Loucy (cell line): Measurements from ENCODE around the gene POC1A.

Experiments
- H2AFZ ChIP-seq: fragments of 200-600 bp; sonication (generic); 2 replicates; pipeline ENCODE4 v1.6.0; 2016; ENCODE audit warnings: antibody characterized with exemption, mild to moderate bottlenecking, low read length, moderate library complexity
- H3F3A ChIP-seq: fragments of 200-600 bp; 2 replicates; pipeline ENCODE4 v1.6.0; 2016; ENCODE audit warnings: antibody characterized with exemption, low read depth, mild to moderate bottlenecking
- H3K27me3 ChIP-seq: fragments of 200-600 bp; sonication (generic); 2 replicates; pipeline ENCODE4 v1.6.1; 2014; ENCODE audit warnings: low read length, mild to moderate bottlenecking; ENCODE audit not compliant: insufficient read depth, poor library complexity, severe bottlenecking
- H3K36me3 ChIP-seq: fragments of 200-600 bp; sonication (generic); 2 replicates; pipeline ENCODE4 v1.6.1; 2016; ENCODE audit warnings: low read length; ENCODE audit not compliant: insufficient read depth
- H3K4me1 ChIP-seq: fragments of 200-600 bp; sonication (generic); 2 replicates; pipeline ENCODE4 v1.5.1; 2014; ENCODE audit warnings: low read length, mild to moderate bottlenecking; ENCODE audit not compliant: insufficient read depth, poor library complexity, severe bottlenecking
- H3K4me2 ChIP-seq: fragments of 200-600 bp; sonication (generic); 2 replicates; pipeline ENCODE4 v1.6.0; 2014; ENCODE audit warnings: antibody characterized with exemption, low read length, low read depth, mild to moderate bottlenecking; ENCODE audit not compliant: poor library complexity, severe bottlenecking
- H3K4me3 ChIP-seq: fragments of 200-600 bp; sonication (generic); 2 replicates; pipeline ENCODE4 v1.5.1; 2014; ENCODE audit warnings: low read length, mild to moderate bottlenecking, mixed read lengths; ENCODE audit not compliant: poor library complexity, severe bottlenecking
- H3K79me2 ChIP-seq: fragments of 200-600 bp; sonication (generic); 2 replicates; pipeline ENCODE4 v1.6.1; 2014; ENCODE audit warnings: low read length; ENCODE audit not compliant: insufficient read depth
- H3K9ac ChIP-seq: fragments of 200-600 bp; sonication (generic); 2 replicates; pipeline ENCODE4 v1.6.0; 2014; ENCODE audit warnings: mild to moderate bottlenecking, low read depth, low read length, moderate library complexity; ENCODE audit not compliant: poor library complexity, severe bottlenecking
- H3K9me2 ChIP-seq: fragments of 200-600 bp; sonication (generic); replicated peaks from 2 replicates; pipeline ENCODE4 v1.6.1; 2016; ENCODE audit warnings: low read depth, low read length, mixed read lengths
- H3K9me3 ChIP-seq: fragments of 200-600 bp; sonication (generic); 2 replicates; pipeline ENCODE4 v1.6.1; 2014; ENCODE audit warnings: mild to moderate bottlenecking, antibody characterized with exemption, low read length, low read depth; ENCODE audit not compliant: insufficient read depth
- H4K20me1 ChIP-seq: fragments of 200-600 bp; sonication (generic); 2 replicates; pipeline ENCODE4 v1.6.0; 2014; ENCODE audit warnings: antibody characterized with exemption, low read length, mild to moderate bottlenecking; ENCODE audit not compliant: insufficient read depth, poor library complexity, severe bottlenecking
- CTCF ChIP-seq: fragments of 200-600 bp; sonication (generic); conservative IDR thresholded peaks from 2 replicates; pipeline ENCODE4 v1.5.1; 2014; ENCODE audit warnings: mild to moderate bottlenecking, antibody characterized with exemption, low read length
- EZH2phosphoT487 ChIP-seq: fragments of 200-600 bp; IDR thresholded peaks from 2 replicates; pipeline ENCODE4 v1.6.1; 2018; ENCODE audit warnings: antibody characterized with exemption, mild to moderate bottlenecking, moderate library complexity, borderline replicate concordance

The POC1A gene

GRCh38 chr3:52122491-52122890, 31.7 kb downstream of the POC1A start:
- Histone ChIP-seq H3K9me3 (no peaks in the 10 kb centered on the region), H3K9ac (no peak overlapping the region), H3K79me2 (no peaks in the 10 kb centered on the region), H3K27me3 (no peaks in the 10 kb centered on the region), H3K9me2 (no peaks in the 10 kb centered on the region), H3K4me3 (no peak overlapping the region), H3K36me3 (peaks cover 83% of the 10 kb centered on the region; the same call in 1 of the 2 replicates), H4K20me1 (no peaks in the 10 kb centered on the region), H3F3A (no peaks in the 10 kb centered on the region), H2AFZ (no peak overlapping the region), H3K4me1 (no peaks in the 10 kb centered on the region), H3K4me2 (no peak overlapping the region)
- no peak for TF ChIP-seq EZH2phosphoT487
- no peak for TF ChIP-seq CTCF

GRCh38 chr3:52121813-52122212, 32.4 kb downstream of the POC1A start:
- Histone ChIP-seq H2AFZ (no peak overlapping the region), H3K36me3 (peaks cover 79% of the 10 kb centered on the region; the same call in 1 of the 2 replicates), H3K27me3 (no peaks in the 10 kb centered on the region), H3K9me3 (no peaks in the 10 kb centered on the region), H4K20me1 (no peaks in the 10 kb centered on the region), H3K4me2 (no peak overlapping the region), H3K79me2 (no peaks in the 10 kb centered on the region), H3F3A (no peaks in the 10 kb centered on the region), H3K9me2 (no peaks in the 10 kb centered on the region), H3K9ac (no peak overlapping the region), H3K4me3 (no peak overlapping the region), H3K4me1 (no peaks in the 10 kb centered on the region)
- TF ChIP-seq EZH2phosphoT487, result no peak

GRCh38 chr3:52121464-52121805, 32.8 kb downstream of the POC1A start:
- no peaks in the 10 kb centered on the region for H3K9me3 ChIP-seq
- H3K9ac ChIP-seq, result no peak overlapping the region
- H4K20me1 ChIP-seq, result no peaks in the 10 kb centered on the region
- TF ChIP-seq EZH2phosphoT487 (no peak), CTCF (no peak)
- H3F3A ChIP-seq, result no peaks in the 10 kb centered on the region
- H3K4me3 ChIP-seq, result no peak overlapping the region
- H2AFZ ChIP-seq, result no peak overlapping the region
- H3K4me1 ChIP-seq, result no peaks in the 10 kb centered on the region
- H3K4me2 ChIP-seq, result no peak overlapping the region
- no peaks in the 10 kb centered on the region for H3K9me2 ChIP-seq
- H3K36me3 ChIP-seq, result peaks cover 78% of the 10 kb centered on the region; the same call in 1 of the 2 replicates
- no peaks in the 10 kb centered on the region for H3K27me3 ChIP-seq
- no peaks in the 10 kb centered on the region for H3K79me2 ChIP-seq
